ENCODE measurements around the gene RPS5. TPM values are rescaled to one million over a fixed set of nuclear protein-coding genes. Genes with fewer than 3 reads are reported as not detected.
"Not testable (repeated sequence)": the region's sequence is repeated elsewhere in the genome, so short reads cannot be mapped to it uniquely, and the experiment has no call there.

RPS5 gene
- total RNA-seq, 1 donor: 1,453 TPM

DNA sequence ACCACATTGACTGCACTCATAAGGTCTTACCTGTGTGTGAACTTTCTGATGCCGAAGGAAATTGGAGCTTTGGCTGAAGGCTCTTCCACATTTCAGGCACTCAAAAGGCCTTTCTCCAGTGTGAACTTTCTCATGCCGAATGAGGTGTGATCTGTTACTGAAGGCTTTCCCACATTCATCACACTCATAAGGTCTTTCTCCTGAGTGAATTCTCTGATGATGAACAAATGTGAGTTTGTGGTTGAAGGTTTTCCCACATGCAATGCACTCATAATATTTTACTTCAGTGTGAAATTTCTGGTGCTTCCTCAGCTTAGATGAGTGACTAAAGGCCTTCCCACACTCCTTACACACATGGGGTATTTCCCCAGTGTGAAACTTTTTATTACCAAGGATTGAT lies 47.1 kb downstream of the RPS5 start:
- TF ChIP-seq CTCF (IDR thresholded peaks at IDR 0.05; ENCODE audit: insufficient read depth, low read length): no peak
- DNase-seq (ENCODE audit: low read depth): no peak
- H3K4me3 ChIP-seq (ENCODE audit: low read depth, low read length): no peak overlapping the region

DNA sequence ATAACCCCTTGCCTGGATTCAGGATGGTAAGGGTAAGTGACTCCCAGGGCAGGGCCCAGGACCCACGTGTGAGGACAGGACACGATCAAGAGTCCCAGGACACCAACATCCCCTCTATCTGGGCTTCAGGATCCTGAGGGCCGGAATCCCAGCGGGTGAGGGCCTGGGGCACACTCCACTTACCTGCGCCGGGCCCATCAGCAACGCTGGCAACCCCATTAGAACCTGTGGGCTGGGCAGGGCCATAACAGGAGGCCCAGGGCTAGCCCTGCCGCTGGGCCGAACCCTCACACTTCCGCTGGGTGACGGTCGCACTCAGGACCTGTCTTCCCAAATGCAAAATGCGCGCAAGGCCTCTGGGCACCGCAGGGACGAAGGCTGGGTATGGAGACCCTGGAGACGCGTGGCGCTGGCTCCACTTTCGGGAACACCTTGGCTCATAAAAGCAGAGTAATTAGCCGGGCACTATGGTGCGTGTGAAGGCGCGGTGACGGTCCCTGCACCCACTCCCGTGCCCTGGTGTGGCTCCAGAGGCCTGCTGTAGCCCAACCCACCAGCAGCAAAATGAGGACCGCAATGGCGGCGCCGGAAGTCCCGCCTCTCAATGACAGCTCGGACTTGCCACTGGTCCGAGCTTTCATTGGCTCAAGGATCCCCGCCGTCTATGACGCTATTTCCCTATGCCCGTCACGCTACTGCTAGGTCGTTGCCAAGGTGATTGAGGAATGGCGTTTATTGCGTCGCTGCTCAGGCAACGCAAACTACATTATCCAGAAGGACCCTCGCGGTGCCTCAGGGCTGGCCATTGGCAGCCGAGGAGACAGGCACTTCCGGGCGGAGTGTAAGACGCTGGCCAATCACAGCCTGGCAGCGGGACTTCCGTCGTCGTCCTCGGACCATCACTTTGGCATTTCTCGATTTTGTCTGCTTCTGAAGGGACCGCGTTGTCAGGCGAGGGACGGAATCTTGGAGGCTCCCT lies 52.8 kb downstream of the RPS5 start, which contains the start of gene ZNF132:
ZNF132 (minus strand) TSS at position 578 of the 979 bp plus-strand sequence; CDS start at position 246, 332 bp downstream.
- TF ChIP-seq CTCF (IDR thresholded peaks at IDR 0.05; ENCODE audit: insufficient read depth, low read length): no peak
- peak; percentile 100 for DNase-seq (ENCODE audit: low read depth)
- H3K4me3 ChIP-seq (ENCODE audit: low read depth, low read length): peak within 1 kb of the TSS; percentile 96

DNA sequence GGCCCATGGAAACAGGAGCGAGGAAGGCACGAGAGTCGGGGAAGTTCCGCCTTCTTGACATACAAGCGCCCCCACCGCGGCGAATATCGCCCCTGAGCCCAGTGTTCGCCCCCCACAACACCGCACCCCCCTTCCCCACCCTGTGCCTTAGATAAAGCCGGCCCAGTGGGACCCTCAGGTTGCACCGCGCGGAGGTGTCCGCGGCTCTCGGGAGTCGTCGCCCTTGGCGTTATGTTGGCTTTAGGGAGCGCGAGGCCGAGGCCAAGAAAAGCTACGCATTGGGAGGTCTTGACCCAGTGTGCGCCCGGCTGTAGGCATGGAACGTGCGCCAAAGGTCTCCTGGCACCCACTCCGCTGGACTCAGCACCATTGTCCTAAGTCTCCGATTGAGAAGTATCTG lies 53.5 kb downstream of the RPS5 start:
- H3K4me3 ChIP-seq (ENCODE audit: low read depth, low read length): peak overlapping the region; percentile 96
- no peak for DNase-seq (ENCODE audit: low read depth)
- no peak for TF ChIP-seq CTCF (IDR thresholded peaks at IDR 0.05; ENCODE audit: insufficient read depth, low read length)

DNA sequence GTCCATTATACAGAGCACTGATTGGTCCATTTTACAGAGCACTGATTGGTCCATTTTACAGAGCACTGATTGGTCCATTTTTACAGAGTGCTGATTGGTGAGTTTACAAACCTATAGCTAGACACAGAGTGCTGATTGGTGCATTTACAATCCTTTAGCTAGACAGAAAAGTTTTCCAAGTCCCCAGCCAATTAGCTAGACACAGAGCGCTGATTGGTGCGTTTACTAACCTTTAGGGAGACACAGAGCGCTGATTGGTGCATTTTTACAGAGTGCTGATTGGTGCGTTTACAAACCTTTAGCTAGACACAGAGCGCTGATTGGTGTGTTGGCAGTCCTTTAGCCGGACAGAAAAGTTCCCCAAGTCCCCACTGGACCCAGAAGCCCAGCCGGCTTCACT lies 55.9 kb downstream of the RPS5 start:
- not testable (repeated sequence) for H3K4me3 ChIP-seq (ENCODE audit: low read depth, low read length); DNase-seq (ENCODE audit: low read depth)

Small RNA genes within 50 kb of the gene (small RNA-seq; reads per million reads assigned to genes)
- gene MIR4754: not detected
- not detected for gene RNA5SP473

Other genes starting within 250 kb of the RPS5 start
- gene ZNF329, start 236.5 kb upstream of the RPS5 start, total RNA-seq (ENCODE audit: low replicate concordance): 8.7 and 13.6 TPM in 2 replicates
- 14.7 and 15.6 TPM in 2 replicates for gene ZNF274, start 204.2 kb upstream of the RPS5 start, total RNA-seq (ENCODE audit: low replicate concordance)
- gene ZNF544, start 158.4 kb upstream of the RPS5 start, total RNA-seq (ENCODE audit: low replicate concordance): 28.2 and 35.6 TPM in 2 replicates
- gene ZNF8, start 108.3 kb upstream of the RPS5 start, total RNA-seq (ENCODE audit: low replicate concordance): 5.1 and 7.6 TPM in 2 replicates
- gene ERVK3-1, start 81.9 kb upstream of the RPS5 start, total RNA-seq (ENCODE audit: low replicate concordance): 33.2 and 41.1 TPM in 2 replicates
- 2.9 and 4.1 TPM in 2 replicates for gene ZSCAN22, start 60.3 kb upstream of the RPS5 start, total RNA-seq (ENCODE audit: low replicate concordance)
- 6.8 TPM in 1 of 2 replicates, not detected in the other for gene A1BG, start 33.8 kb upstream of the RPS5 start, total RNA-seq (ENCODE audit: low replicate concordance)
- 0.98 and 1.1 TPM in 2 replicates for gene ZNF497, start 24.5 kb upstream of the RPS5 start, total RNA-seq (ENCODE audit: low replicate concordance)
- gene ZNF837, start 6.2 kb upstream of the RPS5 start, total RNA-seq (ENCODE audit: low replicate concordance): 2.6 and 3.4 TPM in 2 replicates
- gene RNF225, start 8.4 kb downstream of the RPS5 start, total RNA-seq (ENCODE audit: low replicate concordance): not detected in 2 replicates
- gene ZNF584, start 21.4 kb downstream of the RPS5 start, total RNA-seq (ENCODE audit: low replicate concordance): 14.4 and 17.1 TPM in 2 replicates
- 9.2 and 10.8 TPM in 2 replicates for gene ZNF132, start 52.9 kb downstream of the RPS5 start, total RNA-seq (ENCODE audit: low replicate concordance)
- gene ZNF324B, start 64.4 kb downstream of the RPS5 start, total RNA-seq (ENCODE audit: low replicate concordance): 9.2 and 9.5 TPM in 2 replicates
- gene ZNF324, start 79.8 kb downstream of the RPS5 start, total RNA-seq (ENCODE audit: low replicate concordance): 9.2 and 18.4 TPM in 2 replicates
- 6.7 and 7.5 TPM in 2 replicates for gene ZNF446, start 89.1 kb downstream of the RPS5 start, total RNA-seq (ENCODE audit: low replicate concordance)
- gene SLC27A5, start 124.7 kb downstream of the RPS5 start, total RNA-seq (ENCODE audit: low replicate concordance): 5.2 and 5.5 TPM in 2 replicates
- 9.2 and 9.9 TPM in 2 replicates for gene ZBTB45, start 132.5 kb downstream of the RPS5 start, total RNA-seq (ENCODE audit: low replicate concordance)
- 233 and 474 TPM in 2 replicates for gene TRIM28, start 156.8 kb downstream of the RPS5 start, total RNA-seq (ENCODE audit: low replicate concordance)
- 109 and 239 TPM in 2 replicates for gene CHMP2A, start 167.8 kb downstream of the RPS5 start, total RNA-seq (ENCODE audit: low replicate concordance)
- gene UBE2M, start 171.3 kb downstream of the RPS5 start, total RNA-seq (ENCODE audit: low replicate concordance): 36.8 and 55.1 TPM in 2 replicates
- gene MZF1, start 186.1 kb downstream of the RPS5 start, total RNA-seq (ENCODE audit: low replicate concordance): 15.5 and 21.1 TPM in 2 replicates

Measured in fibroblast of the aortic adventitia (primary cell).